CD4-positive, alpha-beta T cell (primary cell): ENCODE results near the gene CPNE4. TPM values are rescaled to one million over a fixed set of nuclear protein-coding genes. Genes with fewer than 3 reads are reported as not detected.

ENCODE experiments used
- ATAC-seq: fragments of 200-7000 bp; cut with Tn5 transposase; one replicate; pipeline ENCODE4 v1.10.0; 2022; ENCODE audit warnings: mild to moderate bottlenecking; ENCODE audit not compliant: poor library complexity
- CTCF ChIA-PET: fragments of 350-600 bp; sonication (Branson Sonifier 250); formaldehyde crosslinking; loops from one replicate; lab custom pipeline; 2021; ENCODE audit warnings: antibody characterized with exemption, inconsistent platforms; lab: Charles Lee
- POLR2A ChIA-PET: fragments of 350-600 bp; sonication (Branson Sonifier 250); formaldehyde crosslinking; loops from one replicate; lab custom pipeline; 2021; ENCODE audit warnings: antibody characterized with exemption, inconsistent platforms; lab: Charles Lee
- DNase-seq, 14 experiments: peaks; one replicate each; pipeline ENCODE4 v3.0.0-alpha.2; 2013 to 2020; ENCODE audit warnings: mixed read lengths in 2 of 14
- H3K27ac ChIP-seq, 2 donors: one replicate each; pipeline versions ENCODE4 v1.5.1 to v1.7.0; 2013; ENCODE audit warnings: low read length in 2 of 2, low read depth in 1 of 2, mild to moderate bottlenecking in 1 of 2
- H3K27me3 ChIP-seq, 2 experiments: 1 replicate in 1 of 2; 2 replicates in 1 of 2; pipeline versions ENCODE4 v1.6.1 to v1.7.0; 2013; ENCODE audit warnings: low read length in 2 of 2, control low read depth in 1 of 2, mild to moderate bottlenecking in 1 of 2, moderate library complexity in 1 of 2; ENCODE audit not compliant: insufficient read depth in 2 of 2, control insufficient read depth in 1 of 2
- H3K36me3 ChIP-seq: one replicate; pipeline ENCODE4 v1.6.1; 2013; ENCODE audit warnings: low read length, control low read depth; ENCODE audit not compliant: insufficient read depth
- H3K4me1 ChIP-seq: one replicate; pipeline ENCODE4 v1.6.1; 2013; ENCODE audit warnings: low read length, control low read depth; ENCODE audit not compliant: insufficient read depth
- H3K4me3 ChIP-seq: one replicate; pipeline ENCODE4 v1.5.1; 2013; ENCODE audit warnings: mild to moderate bottlenecking, low read length, moderate library complexity
- H3K9me3 ChIP-seq, 2 experiments: 1 replicate in 1 of 2; 2 replicates in 1 of 2; pipeline versions ENCODE4 v1.6.1 to v1.7.0; 2013; ENCODE audit warnings: low read length in 2 of 2, mild to moderate bottlenecking in 2 of 2, control low read depth in 1 of 2, moderate library complexity in 1 of 2; ENCODE audit not compliant: control insufficient read depth in 1 of 2, insufficient read depth in 1 of 2
- H3K27ac Mint-ChIP-seq: one replicate; pipeline ENCODE4 v1.8.0; 2020; ENCODE audit warnings: mixed read lengths
- H3K27me3 Mint-ChIP-seq: one replicate; pipeline ENCODE4 v1.8.0; 2021; ENCODE audit warnings: mixed read lengths
- H3K36me3 Mint-ChIP-seq: one replicate; pipeline ENCODE4 v1.8.0; 2021; ENCODE audit warnings: low read depth, mixed read lengths
- H3K4me1 Mint-ChIP-seq: one replicate; pipeline ENCODE4 v1.8.0; 2021; ENCODE audit warnings: low read depth, mixed read lengths
- H3K4me3 Mint-ChIP-seq: one replicate; pipeline ENCODE4 v1.8.0; 2020; ENCODE audit warnings: mild to moderate bottlenecking, mixed read lengths
- H3K9me3 Mint-ChIP-seq: one replicate; pipeline ENCODE4 v1.8.0; 2020; ENCODE audit warnings: mixed read lengths
- intact Hi-C, 2 experiments: fragments of 100-400 bp; cut with DNase I in 1 of 2; cut with micrococcal nuclease in 1 of 2; formaldehyde crosslinking; loops; one replicate each; pipeline versions ENCODE4 v1.15.1 to v1.9.0; 2023 to 2025; cut with DNase I, micrococcal nuclease
- total RNA-seq, 174 experiments: library from RNA in 2 of 174; stranded (reverse) in 2 of 174; gene quantifications; one replicate each; pipeline ENCODE4 v1.2.3 and lab custom pipeline; 2021 to 2026
- TF ChIP-seq, protein P1 (sequence below): fragments of 200-600 bp; IDR thresholded peaks from one replicate; pipeline ENCODE4 v1.8.0; 2022; ENCODE audit warnings: antibody characterized with exemption, mild to moderate bottlenecking

The CPNE4 gene
- total RNA-seq, 2 experiments from 2014 or later: not detected

DNA sequence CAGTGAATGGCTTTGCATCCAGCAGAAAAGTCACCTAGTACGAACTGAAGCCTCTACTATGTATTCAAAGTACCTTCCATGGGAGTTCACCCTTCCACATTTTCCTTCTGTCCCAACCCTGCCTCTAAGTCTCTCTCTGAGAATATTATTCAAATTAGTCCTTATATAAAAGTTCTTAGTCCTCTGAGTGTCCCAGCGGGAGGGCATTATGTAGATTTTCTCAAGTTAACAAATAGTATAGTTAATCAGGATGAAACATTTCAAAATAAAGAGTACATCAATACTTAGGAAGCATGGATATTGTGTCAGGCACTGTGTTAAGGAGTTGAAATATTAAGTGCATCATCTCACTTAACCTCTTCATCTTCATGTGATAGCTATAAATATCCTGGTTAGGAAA is 223.3 kb downstream of the CPNE4 start:
- Histone ChIP-seq H3K27ac (no peak overlapping the region), H3K9me3 (no peaks in the 10 kb centered on the region), H3K4me1 (no peaks in the 10 kb centered on the region), H3K4me3 (no peak overlapping the region), H3K27me3 (no peaks in the 10 kb centered on the region), H3K36me3 (no peaks in the 10 kb centered on the region)
- ATAC-seq (no peak), DNase-seq (no peak)
- TF ChIP-seq, protein P1, sequence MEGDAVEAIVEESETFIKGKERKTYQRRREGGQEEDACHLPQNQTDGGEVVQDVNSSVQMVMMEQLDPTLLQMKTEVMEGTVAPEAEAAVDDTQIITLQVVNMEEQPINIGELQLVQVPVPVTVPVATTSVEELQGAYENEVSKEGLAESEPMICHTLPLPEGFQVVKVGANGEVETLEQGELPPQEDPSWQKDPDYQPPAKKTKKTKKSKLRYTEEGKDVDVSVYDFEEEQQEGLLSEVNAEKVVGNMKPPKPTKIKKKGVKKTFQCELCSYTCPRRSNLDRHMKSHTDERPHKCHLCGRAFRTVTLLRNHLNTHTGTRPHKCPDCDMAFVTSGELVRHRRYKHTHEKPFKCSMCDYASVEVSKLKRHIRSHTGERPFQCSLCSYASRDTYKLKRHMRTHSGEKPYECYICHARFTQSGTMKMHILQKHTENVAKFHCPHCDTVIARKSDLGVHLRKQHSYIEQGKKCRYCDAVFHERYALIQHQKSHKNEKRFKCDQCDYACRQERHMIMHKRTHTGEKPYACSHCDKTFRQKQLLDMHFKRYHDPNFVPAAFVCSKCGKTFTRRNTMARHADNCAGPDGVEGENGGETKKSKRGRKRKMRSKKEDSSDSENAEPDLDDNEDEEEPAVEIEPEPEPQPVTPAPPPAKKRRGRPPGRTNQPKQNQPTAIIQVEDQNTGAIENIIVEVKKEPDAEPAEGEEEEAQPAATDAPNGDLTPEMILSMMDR: no peak
- Mint-ChIP-seq H3K27me3 (peaks cover 6% of the 10 kb centered on the region), H3K4me1 (no peaks in the 10 kb centered on the region), H3K27ac (no peak overlapping the region), H3K9me3 (no peaks in the 10 kb centered on the region), H3K36me3 (no peaks in the 10 kb centered on the region), H3K4me3 (no peak overlapping the region)
- ChIA-PET POLR2A (no interaction called here), CTCF (no interaction called here)
- intact Hi-C loops: no loop called here

DNA sequence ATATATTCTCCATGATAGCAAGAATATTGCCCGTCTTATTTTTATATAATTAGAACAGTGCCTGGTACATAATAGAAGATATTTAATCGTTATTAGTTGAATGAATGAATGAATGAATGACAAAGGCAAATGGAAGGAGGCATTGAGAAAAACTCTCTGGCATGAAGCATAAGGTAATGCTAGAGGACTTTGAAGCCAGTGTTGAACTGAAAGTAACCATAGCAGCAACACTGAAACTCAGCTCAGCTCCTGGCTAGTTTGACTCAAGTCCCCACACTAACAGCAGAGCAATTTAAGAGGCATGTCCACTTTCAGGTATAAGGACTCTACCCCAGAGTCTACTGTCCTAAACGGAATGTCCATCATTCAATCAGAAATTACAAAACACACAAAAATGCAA is 227.0 kb downstream of the CPNE4 start:
- Mint-ChIP-seq H3K4me1 (no peaks in the 10 kb centered on the region), H3K4me3 (no peak overlapping the region), H3K27me3 (peaks cover 20% of the 10 kb centered on the region), H3K9me3 (no peaks in the 10 kb centered on the region), H3K36me3 (no peaks in the 10 kb centered on the region), H3K27ac (no peak overlapping the region)
- ChIA-PET POLR2A (no interaction called here), CTCF (no interaction called here)
- intact Hi-C loops: no loop called here
- TF ChIP-seq, protein P1: no peak
- no peak overlapping the region for H3K4me3 ChIP-seq
- no peaks in the 10 kb centered on the region for H3K27me3 ChIP-seq
- DNase-seq (no peak), ATAC-seq (no peak)
- no peaks in the 10 kb centered on the region for H3K9me3 ChIP-seq
- H3K36me3 ChIP-seq: no peaks in the 10 kb centered on the region
- no peaks in the 10 kb centered on the region for H3K4me1 ChIP-seq
- no peak overlapping the region for H3K27ac ChIP-seq

DNA sequence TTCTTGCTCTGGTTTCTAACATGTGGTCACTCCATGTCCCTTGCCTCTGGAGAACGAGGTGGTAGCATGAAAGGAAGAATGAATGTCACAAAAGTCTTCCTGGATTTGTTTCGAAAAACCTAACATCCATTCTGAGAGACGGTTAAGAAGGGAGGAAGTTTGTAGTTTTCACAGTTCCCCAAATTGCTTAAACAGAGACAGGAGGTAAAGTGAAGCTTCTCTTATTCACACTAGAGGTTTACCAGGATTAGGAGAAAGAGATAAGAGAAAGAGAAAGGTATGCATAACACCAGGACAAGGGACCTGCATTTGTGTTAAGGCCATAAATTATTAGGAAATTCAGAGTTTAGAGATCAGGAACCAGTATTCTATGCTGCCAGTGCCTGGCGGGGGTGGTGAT is 228.1 kb downstream of the CPNE4 start:
- no peak for ATAC-seq
- Mint-ChIP-seq H3K4me1 (no peaks in the 10 kb centered on the region), H3K4me3 (no peak overlapping the region), H3K36me3 (no peaks in the 10 kb centered on the region), H3K9me3 (no peaks in the 10 kb centered on the region), H3K27ac (no peak overlapping the region), H3K27me3 (peaks cover 17% of the 10 kb centered on the region)
- Histone ChIP-seq H3K27ac (no peak overlapping the region), H3K36me3 (no peaks in the 10 kb centered on the region), H3K9me3 (no peaks in the 10 kb centered on the region), H3K4me1 (no peaks in the 10 kb centered on the region), H3K4me3 (no peak overlapping the region), H3K27me3 (no peaks in the 10 kb centered on the region)
- ChIA-PET CTCF (no interaction called here), POLR2A (no interaction called here)
- TF ChIP-seq, protein P1: no peak
- intact Hi-C loops: no loop called here
- no peak for DNase-seq
